ENCODE data around the gene LHFPL6. TPM values are rescaled to one million over a fixed set of nuclear protein-coding genes. Genes with fewer than 3 reads are reported as not detected.

The LHFPL6 gene
- total and polyA plus RNA-seq, 10 of the 15 experiments (the other 5 are each of a cell fraction or from before 2014, with no cell fraction given): 0.11 to 4.6 (median 0.41) TPM

- WGBS (ENCODE audit: insufficient coverage, insufficient replicate concordance, low lambda C conversion rate, missing lambda C conversion rate): 59% methylated on average over 2 of the region's 2 CpGs
- H4K20me1 ChIP-seq (ENCODE audit: control insufficient read depth, insufficient read depth): no peaks in the 10 kb centered on the region
- no peaks in the 10 kb centered on the region for H3K79me2 ChIP-seq (ENCODE audit: control insufficient read depth, insufficient read depth, low read length)
- H3K4me2 ChIP-seq (ENCODE audit: control insufficient read depth, insufficient read depth): 0 out of 2 replicates have a peak overlapping the region, but pooled peaks have one; percentile 9
- H3K4me1 ChIP-seq (ENCODE audit: control insufficient read depth, insufficient read depth, low read length): no peaks in the 10 kb centered on the region; the same call in 1 of the 2 replicates
- no peak overlapping the region for H3K4me3 ChIP-seq
- no peaks in the 10 kb centered on the region for H3K9me3 ChIP-seq (replicated peaks; ENCODE audit: control insufficient read depth, insufficient read depth, low read length)
- no peak overlapping the region for H3K9ac ChIP-seq (ENCODE audit: control insufficient read depth, insufficient read depth, low read length)
- SMC1A ChIA-PET (ENCODE audit: uncharacterized antibody, unreplicated experiment): interaction anchor here (0.7 to 3.3 kb wide), 11 partner anchors 8 to 336 kb away, joined by 3 to 9 read pairs (median 4); no protein-coding TSS in a partner anchor
- no peak overlapping the region for H3K27ac ChIP-seq (ENCODE audit: control insufficient read depth, insufficient read depth)
- H3K27me3 ChIP-seq (replicated peaks in 1 of 2; ENCODE audit: control insufficient read depth in 2 of 2, insufficient read depth in 2 of 2, low read length in 1 of 2): peaks cover 0 to 5% of the 10 kb centered on the region in 2 experiments; a peak in 2 of 4 replicates
- RAD21 ChIA-PET (ENCODE audit: unreplicated experiment): interaction anchor here (0.9 to 1.1 kb wide), 2 partner anchors 13 to 16 kb away, joined by 3 to 4 read pairs; no protein-coding TSS in a partner anchor
- TF ChIP-seq E4F1 (IDR thresholded peaks at IDR 0.05; ENCODE audit: borderline replicate concordance, partially characterized antibody) (no peak), SIN3A (IDR thresholded peaks at IDR 0.05; ENCODE audit: low read depth, low read length) (no peak), JUND (IDR thresholded peaks at IDR 0.05; ENCODE audit: low read depth, low read length) (no peak), ZZZ3 (IDR thresholded peaks at IDR 0.05; ENCODE audit: control insufficient read depth, insufficient read length, low read depth) (no peak), SMC3 (IDR thresholded peaks at IDR 0.05; ENCODE audit: borderline replicate concordance, low read length) (no peak), YY1 (IDR thresholded peaks at IDR 0.05; ENCODE audit: low read depth, low read length) (no peak), GABPA (IDR thresholded peaks at IDR 0.05; ENCODE audit: low read depth) (no peak), CBX5 (IDR thresholded peaks at IDR 0.05; ENCODE audit: low read depth) (no peak), BCL11A (IDR thresholded peaks at IDR 0.05; ENCODE audit: low read depth, low read length) (no peak), PAX8 (IDR thresholded peaks at IDR 0.05) (no peak), IKZF1 (conservative IDR thresholded peaks at IDR 0.05) (no peak), ZNF622 (IDR thresholded peaks at IDR 0.05) (no peak), TCF3 (IDR thresholded peaks at IDR 0.05; ENCODE audit: borderline replicate concordance, insufficient read depth, low read depth, low read length) (no peak)
- BruUV-seq (replicated peaks): no TSS peak
- DNase-seq (ENCODE audit: low read depth, low spot score): no peak
- H3K36me3 ChIP-seq (ENCODE audit: control insufficient read depth in 2 of 2, insufficient read depth in 2 of 2, low read length in 1 of 2): no peaks in the 10 kb centered on the region
- in situ Hi-C loops (cut with MboI) (no loop called here), intact Hi-C loops (cut with micrococcal nuclease; ENCODE audit: unreplicated experiment) (no loop called here)
- no peak for FAIRE-seq
- no peak for ATAC-seq
- CTCF ChIA-PET: interaction anchor here (0.9 to 4.7 kb wide), 8 partner anchors 9 to 385 kb away, joined by 3 to 26 read pairs (median 4); no protein-coding TSS in a partner anchor
- POLR2A ChIA-PET: interaction anchor here (0.6 to 0.7 kb wide), 3 partner anchors 21 to 281 kb away, joined by 3 to 4 read pairs (median 3); no protein-coding TSS in a partner anchor
- no peak overlapping the region for H2AFZ ChIP-seq (ENCODE audit: control insufficient read depth, low read depth, low read length)
Observed at GRCh38 chr13:39597838-39598237, 5.2 kb downstream of the LHFPL6 start.
